Stimulated activated CD8-positive, alpha-beta memory T cell treated with anti-CD3 and anti-CD28 coated beads, Interleukin-7, amount 100 ng/mL, for 4 hours (primary cell): ENCODE data around the gene SLC6A9.

Source experiments
- DNase-seq, 2 donors: peaks; one replicate each; pipeline ENCODE4 v3.0.0-alpha.2; 2020; ENCODE audit warnings: low read depth in 2 of 2

SLC6A9 gene

DNA sequence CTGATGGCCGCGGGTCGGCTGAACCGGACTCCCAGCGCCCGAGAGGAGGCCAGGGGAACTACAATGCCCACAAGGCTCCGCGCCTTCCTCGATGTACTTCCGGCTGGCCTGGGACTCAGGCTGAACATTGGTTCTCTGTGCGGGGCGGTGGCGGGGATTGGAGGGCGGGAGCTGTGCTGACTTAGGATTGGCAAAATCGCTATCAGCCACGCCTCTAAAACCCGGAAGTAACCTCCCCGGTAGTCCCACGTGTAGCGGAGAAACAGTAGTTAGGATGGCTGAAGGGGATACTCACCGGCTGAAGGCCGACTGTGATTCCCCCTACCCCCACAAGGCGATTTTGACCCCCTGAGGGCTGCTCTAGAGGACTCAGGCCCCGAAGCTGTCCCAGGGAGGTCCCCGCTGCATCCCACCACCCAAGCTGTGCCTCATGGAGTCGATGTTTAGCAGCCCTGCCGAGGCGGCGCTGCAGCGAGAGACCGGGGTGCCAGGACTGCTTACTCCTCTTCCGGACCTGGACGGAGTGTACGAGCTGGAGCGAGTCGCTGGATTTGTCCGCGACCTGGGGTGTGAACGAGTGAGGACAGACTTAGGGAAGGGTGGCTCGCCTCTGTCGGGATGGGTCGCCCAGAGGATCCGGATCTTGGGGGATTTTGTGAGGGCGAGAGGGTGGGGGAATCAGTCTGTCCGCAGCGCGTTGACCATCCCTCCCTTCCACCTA, 61.4 kb downstream of the SLC6A9 start, which contains the start of gene DPH2:
Gene DPH2 (plus strand): TSS at position 265 of the 721 bp plus-strand sequence. CDS start 166 bp downstream, at position 431.
- DNase-seq: peak; percentile 95

DNA sequence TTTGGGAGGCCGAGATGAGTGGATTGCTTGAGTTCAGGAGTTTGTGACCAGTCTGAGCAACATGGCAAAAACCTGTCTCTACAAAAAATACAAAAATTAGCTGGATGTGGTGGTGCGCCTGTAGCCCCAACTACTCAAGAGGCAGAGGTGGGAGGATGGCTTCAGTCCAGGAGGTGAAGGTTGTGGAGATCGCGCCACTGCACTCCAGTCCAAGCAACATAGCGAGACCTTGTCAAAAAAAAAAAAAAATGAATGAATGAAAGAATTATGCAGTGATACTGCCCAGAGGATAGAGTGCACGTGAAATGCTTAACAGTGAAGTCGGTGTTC, 61.9 kb downstream of the SLC6A9 start:
- DNase-seq: no peak

DNA sequence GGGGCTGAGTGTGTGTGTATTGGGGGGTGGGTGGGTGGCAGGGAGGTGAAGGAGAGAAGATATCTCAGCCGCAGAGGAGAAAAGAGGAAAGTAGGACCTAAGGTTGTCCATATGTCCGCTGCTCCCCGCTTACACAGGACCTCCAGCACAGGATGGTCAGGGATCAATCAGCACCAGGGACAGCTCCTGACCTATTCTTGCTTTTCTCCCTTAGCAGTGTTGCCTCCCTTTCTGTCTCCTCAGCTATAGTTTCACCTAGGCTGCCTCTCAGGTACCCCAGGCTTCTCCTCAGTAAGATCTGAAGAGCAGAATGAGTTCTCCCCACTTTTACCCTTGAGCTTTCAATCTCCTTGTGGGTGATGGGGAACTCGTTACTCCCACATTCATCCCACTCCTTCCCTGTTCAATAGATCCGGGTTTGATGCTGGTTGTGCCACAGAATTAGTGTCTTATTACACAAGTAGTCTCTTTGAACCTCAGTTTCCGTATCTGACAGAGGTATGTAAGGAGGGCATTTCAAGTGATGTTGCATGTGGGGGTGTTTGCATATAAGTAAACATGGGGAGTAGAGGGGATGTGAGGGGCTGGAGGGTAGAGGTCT, 62.8 kb downstream of the SLC6A9 start:
- no peak for DNase-seq

DNA sequence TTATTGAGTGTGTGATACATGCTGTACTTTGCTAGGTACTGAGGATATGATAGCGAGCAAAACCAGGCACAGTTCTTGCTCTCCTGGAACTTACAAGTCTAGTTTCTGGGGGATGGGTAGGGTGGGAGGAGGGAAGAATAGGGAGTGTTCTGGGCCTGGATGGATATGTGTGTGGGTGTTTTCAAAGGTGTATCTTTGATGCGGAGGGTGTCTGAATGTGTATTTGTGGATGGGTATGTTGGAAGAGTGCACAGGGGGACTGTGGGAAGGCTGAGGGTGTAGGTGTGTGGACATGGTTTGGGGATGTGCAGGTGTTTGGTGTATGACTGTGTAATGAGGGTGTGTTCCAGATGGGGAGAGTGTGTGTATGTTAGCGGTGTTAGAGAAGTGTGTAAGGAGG, 65.9 kb downstream of the SLC6A9 start:
- no peak for DNase-seq

DNA sequence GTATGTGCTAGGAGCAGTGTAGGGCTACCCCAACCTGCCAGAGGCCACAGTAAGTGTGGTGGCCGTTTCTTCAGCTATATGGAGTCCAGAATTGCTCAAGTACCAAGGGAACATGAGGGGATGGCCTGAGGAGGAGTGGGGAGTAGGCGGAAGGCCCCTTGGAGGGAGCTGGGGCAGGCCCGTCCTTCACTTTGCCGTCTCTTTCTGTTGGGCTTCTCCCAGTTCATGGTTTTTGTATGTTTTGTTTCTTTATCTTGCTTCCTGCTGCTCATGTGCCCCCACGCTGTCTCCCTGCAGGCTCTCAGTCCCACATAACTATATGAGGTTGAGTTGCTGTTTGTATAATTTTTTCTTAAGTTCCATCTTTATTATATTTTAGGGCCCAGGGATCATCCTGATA, 67.4 kb downstream of the SLC6A9 start:
- DNase-seq: no peak

DNA sequence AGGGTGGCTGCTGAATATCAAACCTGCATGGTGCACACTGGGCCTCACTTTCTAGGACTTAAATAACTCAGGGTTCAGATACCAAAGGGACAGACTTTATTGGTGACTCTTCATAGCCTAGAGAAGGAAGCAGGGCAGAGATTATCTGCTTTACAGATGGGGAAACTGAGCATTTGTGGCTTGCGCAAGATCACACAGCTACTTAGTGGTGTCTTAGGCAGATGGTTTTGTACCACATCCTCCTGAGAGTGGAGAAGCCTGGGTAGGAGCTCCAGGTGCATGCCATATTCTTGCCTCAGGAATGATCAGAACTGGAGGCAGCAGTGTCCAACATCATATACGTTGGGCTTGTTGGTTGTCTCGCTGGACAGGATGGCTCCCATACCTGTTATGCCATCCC, 68.3 kb downstream of the SLC6A9 start:
- no peak for DNase-seq

DNA sequence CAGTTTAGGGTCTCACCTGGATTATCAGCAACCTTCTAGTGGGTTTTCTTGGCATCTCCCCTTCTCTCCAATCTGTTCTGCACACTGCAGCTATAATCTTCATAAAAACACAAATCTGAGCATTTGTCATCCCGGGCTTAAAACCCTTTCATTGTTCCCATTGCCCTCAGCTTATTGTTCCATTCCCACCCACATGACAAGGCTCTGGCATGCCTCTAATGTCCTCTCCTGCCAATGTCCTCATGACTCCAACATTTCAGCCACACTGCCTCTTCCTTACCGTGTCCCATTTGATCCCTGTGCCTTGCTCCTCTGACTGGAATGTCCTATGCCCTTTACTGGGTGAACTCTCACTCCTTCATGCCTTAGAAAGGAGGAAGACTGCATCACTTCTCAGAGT, 68.9 kb downstream of the SLC6A9 start:
- DNase-seq: no peak

DNA sequence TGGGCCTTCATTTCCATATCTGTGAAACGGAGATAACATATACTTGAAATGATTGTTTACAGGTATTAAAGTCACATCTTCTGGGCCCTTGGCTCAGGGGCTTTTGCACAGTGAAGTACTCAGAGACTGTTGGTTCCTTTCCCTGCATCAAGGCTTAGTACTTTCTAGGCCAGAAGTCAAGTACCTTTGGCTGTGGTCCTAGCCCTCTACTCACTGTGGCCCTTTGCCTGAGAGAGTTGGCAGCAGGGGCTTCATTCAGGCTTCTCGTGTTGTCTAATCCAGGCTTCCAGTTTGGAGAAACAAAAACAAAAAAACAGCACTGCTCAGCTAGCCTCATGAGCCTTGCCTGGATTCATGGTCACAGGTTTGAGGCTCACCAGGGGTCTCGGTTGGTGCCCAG, 69.6 kb downstream of the SLC6A9 start:
- DNase-seq: no peak

DNA sequence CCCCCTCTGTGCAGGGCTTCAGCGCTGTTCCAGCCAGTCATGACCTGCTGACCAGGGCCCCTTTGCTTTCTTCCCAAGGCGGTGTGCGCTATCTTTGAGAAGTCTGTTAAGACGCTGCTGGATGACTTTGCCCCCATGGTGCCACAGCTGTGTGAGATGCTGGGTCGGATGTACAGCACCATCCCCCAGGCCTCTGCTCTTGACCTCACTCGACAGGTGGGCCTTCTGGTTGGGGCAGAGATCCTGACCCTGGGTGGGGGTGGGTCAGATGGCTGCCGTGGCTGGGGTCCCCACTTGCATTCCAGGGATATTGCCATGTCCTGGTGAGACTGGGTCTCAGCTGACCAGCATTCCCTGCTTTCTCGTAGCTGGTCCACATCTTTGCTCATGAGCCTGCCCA, 70.5 kb downstream of the SLC6A9 start:
- DNase-seq: no peak

DNA sequence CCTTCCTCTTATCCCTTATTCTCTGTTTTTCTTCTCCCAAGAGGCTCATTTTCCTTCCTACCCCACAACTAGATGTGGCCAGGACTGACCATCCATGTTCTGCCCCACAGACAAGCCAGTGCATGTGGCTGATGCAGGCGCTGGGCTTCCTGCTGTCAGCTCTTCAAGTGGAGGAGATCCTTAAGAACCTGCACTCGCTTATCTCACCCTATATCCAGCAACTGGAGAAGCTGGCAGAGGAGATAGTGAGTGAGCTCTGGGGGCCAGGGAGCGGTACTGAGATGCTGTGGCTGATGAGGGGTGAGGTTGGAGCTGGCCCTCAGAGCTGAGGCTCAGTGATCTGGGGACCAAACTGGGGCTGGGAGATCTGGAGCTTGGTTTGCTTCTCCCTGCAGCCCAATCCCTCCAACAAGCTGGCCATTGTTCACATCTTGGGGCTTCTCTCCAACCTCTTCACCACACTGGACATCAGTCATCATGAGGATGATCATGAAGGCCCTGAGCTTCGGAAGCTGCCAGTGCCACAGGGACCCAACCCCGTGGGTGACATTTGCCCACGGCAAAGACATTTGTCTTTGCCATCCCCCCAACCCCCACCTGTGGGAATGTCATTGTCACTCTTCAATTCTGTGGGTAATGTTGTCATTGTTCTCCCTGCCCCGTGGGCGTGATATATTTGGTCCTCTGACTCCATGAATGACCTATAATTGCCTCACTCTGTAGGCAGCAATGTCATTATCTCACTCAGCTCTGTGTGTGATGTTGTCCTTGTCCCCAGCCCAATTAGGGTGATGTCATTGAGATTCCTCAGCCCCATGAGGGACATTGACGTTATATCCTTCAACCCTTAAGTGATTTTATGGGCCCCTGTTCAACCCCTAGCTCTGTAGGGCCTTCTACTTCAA, 72.7 kb downstream of the SLC6A9 start:
- DNase-seq: no peak

DNA sequence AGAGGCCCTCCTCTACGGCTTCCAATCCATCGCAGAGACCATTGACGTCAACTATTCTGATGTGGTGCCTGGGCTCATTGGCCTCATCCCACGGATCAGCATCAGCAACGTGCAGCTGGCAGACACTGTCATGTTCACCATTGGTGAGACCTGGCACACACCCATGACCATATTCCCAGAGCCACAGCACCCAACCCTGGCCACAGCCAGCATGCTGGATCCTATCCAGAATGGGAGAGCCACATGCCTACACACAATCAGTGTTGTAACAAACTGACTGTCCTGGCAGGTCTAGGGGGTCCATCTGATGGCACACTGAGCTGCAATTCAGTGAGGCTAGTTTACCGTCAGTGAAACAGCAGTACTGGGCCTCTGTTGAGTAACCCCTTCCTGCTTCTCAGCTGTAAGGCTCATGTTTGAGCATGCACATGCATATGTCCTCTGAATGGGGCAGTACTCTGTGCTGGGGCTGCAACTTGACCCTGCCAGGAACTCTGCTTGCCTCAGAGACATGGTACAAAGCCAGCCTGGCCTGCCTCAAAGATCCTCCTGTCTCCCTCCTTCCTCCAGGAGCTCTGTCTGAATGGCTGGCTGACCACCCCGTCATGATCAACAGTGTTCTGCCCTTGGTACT, 73.7 kb downstream of the SLC6A9 start:
- DNase-seq: no peak

DNA sequence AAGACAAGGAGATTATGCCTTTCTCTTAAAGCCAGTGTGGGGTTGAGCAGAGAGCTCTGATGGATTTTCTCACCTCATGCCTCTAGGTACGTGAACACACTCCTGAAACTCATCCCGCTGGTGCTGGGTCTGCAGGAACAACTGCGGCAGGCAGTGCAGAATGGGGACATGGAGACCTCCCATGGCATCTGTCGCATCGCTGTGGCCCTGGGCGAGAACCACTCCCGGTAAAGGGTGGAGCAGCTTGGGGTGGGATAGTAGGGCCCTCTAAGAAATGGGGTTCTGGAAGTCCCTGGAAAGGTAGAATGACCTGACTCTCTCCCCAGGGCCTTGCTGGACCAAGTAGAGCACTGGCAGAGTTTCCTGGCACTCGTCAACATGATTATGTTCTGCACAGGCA, 75.0 kb downstream of the SLC6A9 start:
- no peak for DNase-seq

DNA sequence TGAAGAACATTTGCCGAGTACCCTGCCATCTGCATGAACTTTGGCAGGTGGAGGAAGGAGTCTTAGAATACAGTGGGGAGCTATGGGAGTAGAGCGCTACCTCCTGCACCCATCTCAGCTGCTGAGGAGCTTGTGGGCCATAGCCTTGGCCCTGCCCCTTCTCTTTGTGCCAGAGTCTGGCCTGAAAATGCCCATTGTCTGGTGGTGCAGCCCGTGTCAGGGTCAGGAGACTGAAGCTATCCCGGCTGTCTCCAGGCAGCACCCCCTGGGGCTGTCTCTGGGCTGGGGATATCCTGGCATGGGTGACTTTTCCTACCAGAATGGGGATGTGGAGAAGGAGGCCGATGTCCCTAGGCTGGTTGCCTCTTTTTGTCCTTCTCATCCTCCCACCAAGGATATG, 77.2 kb downstream of the SLC6A9 start:
- no peak for DNase-seq

DNA sequence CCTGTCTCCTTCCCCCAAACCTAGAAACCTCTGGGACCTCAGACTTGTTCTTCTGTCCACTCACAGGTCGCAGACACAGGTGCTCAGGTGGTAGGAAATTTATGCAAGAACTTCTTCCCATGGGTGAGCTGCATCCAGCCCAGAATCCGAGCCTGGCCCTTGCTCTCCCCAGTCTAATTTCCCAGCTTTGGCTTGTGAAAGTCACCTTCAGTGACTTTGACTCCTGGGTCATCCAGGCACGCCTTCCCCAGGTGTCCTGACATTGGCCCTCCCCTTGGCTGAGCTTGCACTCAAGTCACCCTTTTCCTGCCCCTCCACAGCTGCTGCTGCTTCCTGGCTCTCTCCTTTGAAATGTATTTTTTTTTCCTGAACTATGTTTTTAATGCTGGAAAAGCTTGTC, 77.9 kb downstream of the SLC6A9 start:
- DNase-seq: no peak

DNA sequence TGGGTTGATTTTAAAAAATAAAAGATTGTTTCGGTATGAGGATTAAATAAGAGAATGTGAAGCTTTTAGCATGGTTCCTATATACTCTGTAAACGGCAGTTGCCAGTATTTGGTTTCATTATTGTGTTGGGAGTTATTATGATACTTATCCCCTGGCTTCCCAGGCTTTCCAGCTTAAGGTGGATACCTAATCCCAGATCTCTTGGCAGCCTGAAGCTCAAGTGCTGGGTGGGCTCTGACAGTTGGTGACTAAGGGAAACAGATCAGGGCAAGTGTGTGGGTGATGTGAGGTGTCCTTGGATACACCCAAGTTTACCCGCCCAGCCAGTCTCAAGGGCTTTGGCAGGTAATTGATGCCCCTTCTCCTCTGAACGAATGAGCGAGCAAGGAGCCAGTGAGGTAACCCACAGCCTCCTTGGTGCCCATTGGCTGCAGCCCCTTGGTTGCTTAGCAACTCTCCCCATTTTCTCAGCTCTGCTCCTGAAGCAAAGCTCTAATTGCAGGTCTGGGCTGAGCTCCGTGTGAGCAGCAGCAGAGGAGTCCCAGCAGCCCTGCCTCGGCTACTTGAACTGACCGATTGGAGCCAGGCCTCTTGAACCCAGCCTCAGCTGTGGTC, 78.4 kb downstream of the SLC6A9 start:
- no peak for DNase-seq

DNA sequence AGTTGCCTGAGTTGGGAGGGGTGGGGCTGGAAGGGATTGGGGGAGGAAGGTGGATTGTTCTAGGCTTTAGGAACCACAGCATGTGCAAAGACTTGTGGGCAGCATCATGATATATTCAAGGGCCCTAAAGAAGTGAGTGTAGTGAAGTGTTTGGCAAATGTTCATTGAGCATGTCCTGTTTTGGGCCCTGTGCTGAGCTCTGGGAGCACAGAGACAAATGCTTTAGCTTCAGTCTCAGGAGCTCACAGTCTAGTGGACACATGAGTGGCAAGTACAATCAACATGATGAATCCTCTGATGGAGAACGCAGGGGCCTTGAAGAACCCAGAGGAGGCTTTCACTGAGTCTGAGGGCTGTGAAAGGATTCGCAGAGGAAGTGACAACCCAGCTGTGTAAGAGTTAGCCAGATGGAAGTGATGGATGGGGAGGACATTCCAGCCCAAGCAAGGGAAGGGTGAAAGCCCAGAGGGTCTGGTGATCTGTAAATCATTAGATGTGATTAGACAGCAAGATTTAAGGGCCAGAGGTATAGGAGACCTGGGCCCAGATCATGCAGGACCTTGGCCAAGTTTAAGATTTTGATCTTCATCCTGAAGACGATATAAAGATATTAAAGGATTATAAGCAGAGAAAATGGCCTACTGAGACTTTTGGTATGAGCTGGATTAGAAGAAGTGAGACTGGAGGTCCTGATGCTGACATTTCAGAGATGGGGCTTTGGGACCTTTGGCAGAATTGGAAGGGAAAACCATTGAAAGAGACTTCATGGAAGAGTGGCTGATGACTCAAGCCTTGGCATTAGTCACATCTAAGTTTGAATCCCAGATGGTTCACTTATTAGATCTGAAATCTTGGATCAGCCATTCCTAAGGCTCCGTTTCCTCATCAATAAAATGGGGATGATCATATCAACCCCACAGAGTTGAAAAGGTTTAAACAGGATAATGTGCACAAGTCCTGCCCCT, 80.0 kb downstream of the SLC6A9 start:
- no peak for DNase-seq

DNA sequence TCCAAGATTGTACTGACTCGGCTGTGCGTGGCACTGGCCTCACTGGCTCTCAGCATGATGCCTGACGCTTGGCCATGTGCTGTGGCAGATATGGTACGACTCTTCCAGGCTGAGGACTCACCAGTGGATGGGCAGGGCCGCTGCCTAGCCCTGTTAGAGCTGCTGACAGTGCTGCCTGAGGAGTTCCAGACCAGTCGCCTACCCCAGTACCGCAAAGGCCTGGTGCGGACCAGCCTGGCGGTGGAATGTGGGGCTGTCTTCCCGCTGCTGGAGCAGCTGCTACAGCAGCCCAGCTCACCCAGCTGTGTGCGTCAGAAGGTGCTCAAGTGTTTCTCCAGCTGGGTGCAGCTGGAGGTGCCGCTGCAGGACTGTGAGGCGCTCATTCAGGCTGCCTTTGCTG, 81.6 kb downstream of the SLC6A9 start:
- no peak for DNase-seq

DNA sequence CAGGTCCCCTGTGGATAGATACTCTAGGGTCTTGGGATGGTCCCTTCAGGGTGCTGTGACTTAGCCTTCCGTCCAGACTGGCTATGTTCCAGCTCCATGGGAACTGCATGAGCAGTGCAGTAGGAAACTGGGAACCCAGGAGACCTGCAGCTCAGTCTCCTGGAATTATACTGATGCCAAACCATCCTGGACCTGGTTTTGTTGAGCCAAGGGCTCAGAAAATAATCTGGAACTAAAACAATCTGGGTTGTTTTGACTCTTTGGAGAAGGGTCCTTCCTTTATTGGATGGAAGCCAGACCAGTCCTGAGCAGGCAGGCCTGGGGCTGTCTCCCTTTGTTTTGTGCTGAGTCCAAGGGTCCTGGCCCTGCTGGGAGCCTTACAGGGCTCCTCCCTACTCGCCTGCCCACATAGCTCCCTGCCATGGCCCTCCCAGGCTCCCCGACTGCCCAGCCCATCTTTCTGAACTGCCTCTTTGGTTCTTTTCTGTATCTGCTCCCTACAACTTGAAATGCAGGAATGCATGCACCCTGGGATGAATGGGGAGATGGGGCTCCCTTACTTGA, 83.3 kb downstream of the SLC6A9 start:
- no peak for DNase-seq

DNA sequence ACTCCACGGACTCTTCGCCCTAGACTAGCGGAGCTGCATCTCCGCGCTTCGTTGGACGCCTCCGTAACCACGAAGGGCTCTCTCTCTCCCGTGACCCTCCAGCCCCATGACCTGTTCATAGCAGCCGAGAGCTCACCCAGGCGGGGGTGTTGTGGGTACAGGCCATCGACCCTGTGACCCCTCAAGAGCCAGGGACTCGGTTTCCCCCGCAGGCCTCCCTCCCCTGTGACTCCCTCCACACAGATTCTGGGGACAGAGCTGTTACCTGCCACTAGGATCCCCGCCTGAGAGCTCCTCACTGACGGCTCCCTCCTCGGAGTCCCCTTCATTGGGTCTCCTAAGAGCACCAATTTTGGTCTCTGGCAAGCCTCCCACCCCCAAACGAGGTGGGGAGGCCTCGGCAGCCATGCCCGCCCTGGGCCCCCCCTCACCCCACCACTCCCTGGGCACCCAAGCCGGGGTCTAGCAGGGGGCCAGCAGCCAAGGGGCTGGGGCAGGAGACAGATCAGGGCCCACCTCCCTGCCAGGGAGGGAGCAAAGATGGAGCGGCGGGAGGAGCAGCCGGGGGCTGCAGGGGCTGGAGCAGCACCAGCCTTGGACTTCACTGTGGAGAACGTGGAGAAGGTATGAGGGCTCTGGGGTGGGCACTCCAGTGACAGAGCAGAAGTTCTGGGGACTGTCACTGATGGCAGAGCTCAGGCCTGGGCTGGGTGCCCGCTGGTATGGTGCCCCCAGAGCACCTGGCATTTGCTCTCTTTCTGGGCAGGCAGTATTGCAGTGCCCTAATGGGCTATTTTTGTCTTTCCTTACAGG, 84.0 kb downstream of the SLC6A9 start:
- no peak for DNase-seq
